ENCODE data around the gene UPK2. TPM values are rescaled to one million over a fixed set of nuclear protein-coding genes. Genes with fewer than 3 reads are reported as not detected.

UPK2 gene
- total and polyA plus RNA-seq, 2 of the 13 experiments (the other 11 are each of a cell fraction or from before 2014, with no cell fraction given), result not detected

- TF ChIP-seq ZFP91 (CRISPR knock-in tag; IDR thresholded peaks at IDR 0.05; ENCODE audit: borderline replicate concordance) (0 out of 2 replicates have a peak, but pooled peaks have one; percentile 57), ZNF275 (CRISPR knock-in tag; IDR thresholded peaks at IDR 0.05; ENCODE audit: borderline replicate concordance) (0 out of 2 replicates have a peak, but pooled peaks have one; percentile 33), ZNF781 (CRISPR knock-in tag; IDR thresholded peaks at IDR 0.05; ENCODE audit: borderline replicate concordance, not compliant biosample characterization) (peak; percentile 57), RBFOX2 (IDR thresholded peaks at IDR 0.05; ENCODE audit: low read depth, low read length) (peak; percentile 21), CAMTA2 (CRISPR knock-in tag; IDR thresholded peaks at IDR 0.05; ENCODE audit: borderline replicate concordance) (0 out of 2 replicates have a peak, but pooled peaks have one; percentile 13), MAX (IDR thresholded peaks at IDR 0.05) (no peak), TBX2 (CRISPR knock-in tag; IDR thresholded peaks at IDR 0.05; ENCODE audit: borderline replicate concordance) (peak; percentile 3; the same call in 1 of the 2 replicates), YEATS4 (CRISPR knock-in tag; IDR thresholded peaks at IDR 0.05; ENCODE audit: borderline replicate concordance) (0 out of 2 replicates have a peak, but pooled peaks have one; percentile 0), HDAC1 (CRISPR knock-in tag; IDR thresholded peaks at IDR 0.05) (peak; percentile 40; the same call in 1 of the 2 replicates), ZNF350 (CRISPR knock-in tag; IDR thresholded peaks at IDR 0.05; ENCODE audit: borderline replicate concordance, low read depth) (0 out of 2 replicates have a peak, but pooled peaks have one; percentile 2), PITX1 (CRISPR knock-in tag; IDR thresholded peaks at IDR 0.05) (peak; percentile 5; the same call in 1 of the 2 replicates), AHDC1 (CRISPR knock-in tag; IDR thresholded peaks at IDR 0.05; ENCODE audit: borderline replicate concordance) (0 out of 2 replicates have a peak, but pooled peaks have one; percentile 19)
Observed at GRCh38 chr11:118998388-118998717, 42.3 kb downstream of the UPK2 start (continued).

All from HepG2 (cell line).